Fibroblast of mammary gland (primary cell): ENCODE data around the gene PLIN3.
A peak's percentile ranks its signal among the peaks of the same experiment; 100 is the strongest.
"Not testable (repeated sequence)": the region's sequence is repeated elsewhere in the genome, so short reads cannot be mapped to it uniquely, and the experiment has no call there.

ENCODE experiments used
- DNase-seq: peaks from one replicate; pipeline ENCODE4 v3.0.0-alpha.2; 2010; ENCODE audit warnings: low read depth
- H3K4me3 ChIP-seq: 2 replicates; pipeline ENCODE4 v1.5.1; 2011; ENCODE audit warnings: low read depth, mild to moderate bottlenecking, low read length, moderate library complexity; ENCODE audit not compliant: control insufficient read depth
- CTCF ChIP-seq: conservative IDR thresholded peaks from 2 replicates; pipeline ENCODE4 v1.5.1; 2011; ENCODE audit warnings: low read depth, low read length, inconsistent platforms; ENCODE audit not compliant: control insufficient read depth, insufficient read depth

PLIN3 gene

DNA sequence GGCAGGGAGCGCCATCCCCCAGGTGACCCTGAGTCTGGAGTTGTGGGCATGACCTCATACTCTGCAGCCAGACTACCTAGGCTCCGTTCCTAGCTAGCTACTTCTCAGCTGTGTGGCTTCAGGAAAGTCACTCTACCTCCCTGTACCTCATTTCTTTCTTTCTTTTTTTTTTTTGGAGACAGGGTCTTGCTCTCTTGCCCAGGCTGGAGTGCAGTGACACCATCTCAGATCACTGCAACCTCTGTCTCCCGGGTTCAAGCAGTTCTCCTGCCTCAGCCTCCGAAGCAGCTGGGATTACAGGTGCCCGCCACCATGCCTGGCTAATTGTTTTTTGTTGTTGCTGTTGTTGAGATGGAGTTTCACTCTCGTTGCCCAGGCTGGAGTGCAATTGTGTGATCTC, 15.0 kb downstream of the PLIN3 start:
- DNase-seq = no peak
- no peak for TF ChIP-seq CTCF
- no peak overlapping the region for H3K4me3 ChIP-seq

GRCh38 chr19:4851551-4852290, 15.7 kb downstream of the PLIN3 start:
- peak; percentile 78 for TF ChIP-seq CTCF
- peak; percentile 57 for DNase-seq
- H3K4me3 ChIP-seq = no peak overlapping the region

- no peak for TF ChIP-seq CTCF
- DNase-seq = no peak
- no peak overlapping the region for H3K4me3 ChIP-seq
Observed at GRCh38 chr19:4849019-4849418, 18.4 kb downstream of the PLIN3 start.

- no peak overlapping the region for H3K4me3 ChIP-seq
- TF ChIP-seq CTCF = no peak
- DNase-seq = no peak
Observed at GRCh38 chr19:4847190-4847973, 20.1 kb downstream of the PLIN3 start.

DNA sequence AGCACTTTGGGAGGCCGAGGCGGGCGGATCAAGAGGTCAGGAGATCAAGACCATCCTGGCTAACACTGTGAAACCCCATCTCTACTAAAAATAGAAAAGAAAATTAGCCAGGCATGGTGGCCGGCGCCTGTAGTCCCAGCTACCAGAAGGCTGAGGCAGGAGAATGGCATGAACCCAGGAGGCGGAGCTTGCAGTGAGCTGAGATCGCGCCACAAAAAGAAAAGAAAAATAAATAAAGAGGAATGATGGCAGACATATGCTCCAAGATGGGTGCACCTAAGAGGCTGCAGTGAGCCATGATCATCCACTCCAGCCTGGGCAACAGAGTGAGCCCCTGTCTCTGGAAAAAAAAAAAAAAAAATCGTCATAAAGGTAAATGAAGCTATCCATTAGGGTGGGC, 21.5 kb downstream of the PLIN3 start:
- DNase-seq = peak; percentile 52
- not testable (repeated sequence) for H3K4me3 ChIP-seq

GRCh38 chr19:4844348-4845179, 22.9 kb downstream of the PLIN3 start:
- peak; percentile 82 for DNase-seq
- no peak overlapping the region for H3K4me3 ChIP-seq
- no peak for TF ChIP-seq CTCF

DNA sequence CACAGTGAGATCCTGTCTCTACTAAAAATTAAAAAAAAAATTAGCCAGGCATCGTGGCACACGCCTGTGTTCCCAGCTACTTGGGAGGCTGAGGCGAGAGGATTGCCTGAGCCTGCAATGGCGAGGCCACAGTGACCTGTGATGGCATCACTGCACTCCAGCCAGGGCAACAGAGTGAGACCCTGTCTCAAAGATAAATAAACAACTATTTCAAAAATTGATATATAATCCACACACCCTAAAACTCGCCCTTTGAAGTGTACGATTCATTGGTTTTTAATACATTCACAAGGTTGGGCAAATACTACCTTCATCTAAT, 23.9 kb downstream of the PLIN3 start:
- DNase-seq = no peak
- H3K4me3 ChIP-seq = no peak overlapping the region
- TF ChIP-seq CTCF = no peak
